ENCODE measurements around the gene PPP2R3A.

DNA sequence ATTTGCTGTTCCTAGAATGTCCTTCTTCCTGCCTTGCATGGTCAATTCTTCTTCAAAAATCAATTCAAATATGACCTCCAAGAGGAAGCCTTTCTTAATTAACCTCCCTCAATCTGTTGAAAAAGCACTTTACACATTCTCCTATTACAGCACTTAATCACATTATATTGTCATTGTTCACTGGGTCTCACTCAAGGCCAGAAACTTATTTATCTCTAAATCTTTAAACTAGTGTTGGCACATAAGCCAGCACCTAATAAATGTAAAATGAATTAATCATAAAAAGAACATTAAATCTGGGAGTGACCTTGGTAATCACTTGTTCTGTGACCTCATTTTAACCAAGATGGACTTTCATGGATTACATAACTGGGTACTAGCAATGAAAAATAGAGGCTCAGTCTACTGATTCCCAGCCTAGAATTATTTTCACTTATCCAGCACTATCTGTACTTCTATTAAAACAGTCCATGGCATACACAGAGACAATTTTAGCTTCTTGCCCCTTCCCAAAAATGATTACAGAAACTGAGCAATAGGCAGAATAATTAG is 208.5 kb downstream of the PPP2R3A start:
- TF ChIP-seq, protein P1, sequence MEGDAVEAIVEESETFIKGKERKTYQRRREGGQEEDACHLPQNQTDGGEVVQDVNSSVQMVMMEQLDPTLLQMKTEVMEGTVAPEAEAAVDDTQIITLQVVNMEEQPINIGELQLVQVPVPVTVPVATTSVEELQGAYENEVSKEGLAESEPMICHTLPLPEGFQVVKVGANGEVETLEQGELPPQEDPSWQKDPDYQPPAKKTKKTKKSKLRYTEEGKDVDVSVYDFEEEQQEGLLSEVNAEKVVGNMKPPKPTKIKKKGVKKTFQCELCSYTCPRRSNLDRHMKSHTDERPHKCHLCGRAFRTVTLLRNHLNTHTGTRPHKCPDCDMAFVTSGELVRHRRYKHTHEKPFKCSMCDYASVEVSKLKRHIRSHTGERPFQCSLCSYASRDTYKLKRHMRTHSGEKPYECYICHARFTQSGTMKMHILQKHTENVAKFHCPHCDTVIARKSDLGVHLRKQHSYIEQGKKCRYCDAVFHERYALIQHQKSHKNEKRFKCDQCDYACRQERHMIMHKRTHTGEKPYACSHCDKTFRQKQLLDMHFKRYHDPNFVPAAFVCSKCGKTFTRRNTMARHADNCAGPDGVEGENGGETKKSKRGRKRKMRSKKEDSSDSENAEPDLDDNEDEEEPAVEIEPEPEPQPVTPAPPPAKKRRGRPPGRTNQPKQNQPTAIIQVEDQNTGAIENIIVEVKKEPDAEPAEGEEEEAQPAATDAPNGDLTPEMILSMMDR (IDR thresholded peaks at IDR 0.05), result no peak
- TF ChIP-seq POLR2AphosphoS5 (IDR thresholded peaks at IDR 0.05) (no peak), EP300 (IDR thresholded peaks at IDR 0.05) (no peak), POLR2A (IDR thresholded peaks at IDR 0.05) (no peak)
